GM19467 (cell line): ENCODE results near the gene PAPPA.

Source experiments
- ATAC-seq: cut with Tn5 transposase; IDR thresholded peaks from one replicate; pipeline ENCODE4 v1.9.1; 2021; ENCODE audit warnings: mild to moderate bottlenecking, moderate library complexity; ENCODE audit not compliant: unreplicated experiment

Gene PAPPA

DNA sequence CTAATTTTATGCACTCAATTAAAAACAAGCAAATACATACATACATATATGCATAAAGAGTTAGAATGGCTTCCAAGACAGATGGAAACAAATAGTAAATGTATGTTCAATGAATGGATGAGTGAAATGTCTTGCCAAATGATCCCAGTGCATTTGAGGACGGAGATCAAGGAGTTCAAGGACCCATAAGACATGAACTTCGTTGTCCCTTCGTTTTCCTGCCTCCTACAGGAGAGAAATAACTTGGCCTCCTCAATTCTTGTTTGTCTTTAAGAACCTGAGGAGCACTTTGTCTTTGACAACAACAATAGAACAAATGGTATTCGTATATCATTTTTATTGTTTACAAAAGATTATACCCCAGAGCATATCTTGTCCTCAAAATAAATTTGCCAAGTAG, 2.4 kb upstream of the PAPPA start:
- ATAC-seq = no peak

DNA sequence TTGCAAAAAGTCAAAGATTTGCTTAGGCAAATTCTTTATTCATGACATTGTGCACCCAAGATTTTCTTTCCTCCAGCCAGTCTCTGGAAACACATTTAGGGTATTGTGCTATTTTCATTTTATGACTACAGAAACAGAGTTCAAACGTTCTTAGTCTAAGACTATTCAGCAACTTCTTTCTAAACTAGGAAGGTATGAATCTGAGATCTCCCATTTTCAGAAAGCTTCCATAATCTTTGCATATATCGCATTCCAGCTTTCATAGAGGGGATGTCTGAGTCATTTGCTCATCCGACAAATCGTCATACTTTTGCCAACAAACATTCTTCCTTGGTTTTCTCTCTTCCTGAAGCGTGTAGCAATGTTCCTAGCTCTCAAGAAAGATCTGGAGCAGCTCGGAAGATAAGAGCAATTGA, 1.6 kb upstream of the PAPPA start:
- no peak for ATAC-seq

DNA sequence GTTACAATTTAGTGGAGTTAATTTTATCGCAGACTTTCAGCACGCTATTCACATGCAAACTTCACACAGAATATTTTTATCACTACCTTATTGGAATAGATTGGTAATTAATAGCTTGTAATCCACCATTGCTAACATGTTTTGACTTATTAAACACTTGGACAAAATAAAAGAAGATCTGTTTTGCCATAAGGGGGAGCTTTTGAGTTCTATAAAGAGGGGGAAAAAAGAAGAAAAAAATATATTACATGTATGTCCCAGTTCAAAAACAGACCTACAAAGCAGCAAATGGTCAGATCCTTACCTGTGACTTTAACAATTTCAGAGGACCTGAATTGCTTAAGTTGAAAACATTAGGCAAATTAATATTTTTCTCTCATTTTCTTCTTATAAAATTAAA, 1.2 kb upstream of the PAPPA start:
- no peak for ATAC-seq

DNA sequence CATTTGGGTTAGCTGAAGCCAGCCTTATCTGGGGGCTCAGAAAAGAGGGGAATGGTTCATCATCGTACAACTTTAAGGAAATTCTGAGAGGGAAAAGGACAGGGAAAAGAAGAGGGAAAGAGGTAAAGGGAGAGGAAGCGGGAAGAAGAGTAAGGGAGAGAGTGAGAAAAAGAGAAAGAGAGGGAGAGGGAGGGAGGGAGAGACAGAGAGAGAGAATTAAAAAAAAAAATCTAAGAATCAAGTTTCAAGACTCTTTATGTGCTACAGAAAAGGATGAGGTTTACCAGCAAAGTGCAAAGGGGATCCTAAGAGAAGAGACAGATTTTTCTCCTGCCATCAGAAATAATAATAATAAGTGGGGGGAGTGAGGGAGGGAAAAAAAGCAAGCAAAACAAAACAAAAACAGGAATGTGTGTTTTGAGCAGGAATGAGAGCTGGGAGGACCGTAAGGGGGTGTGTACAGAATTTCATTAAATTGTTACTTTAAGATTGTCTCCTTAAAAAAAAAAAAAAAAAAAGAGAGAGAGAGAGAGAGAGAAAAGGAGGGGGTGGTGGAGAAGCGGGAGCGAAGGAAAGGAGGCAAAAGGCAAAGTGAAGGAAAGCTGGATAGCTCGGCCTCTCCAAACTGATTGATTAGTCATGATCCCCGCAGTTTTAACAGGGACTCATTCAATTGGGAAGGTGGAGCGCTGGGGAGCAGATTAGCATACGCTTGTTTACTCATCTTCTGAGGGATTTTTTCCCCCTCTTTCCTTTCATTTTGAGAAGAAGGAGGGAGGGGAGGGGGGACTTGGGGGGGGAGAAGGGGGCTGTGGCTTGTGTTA, 438 bp upstream of the PAPPA start:
- no peak for ATAC-seq

DNA sequence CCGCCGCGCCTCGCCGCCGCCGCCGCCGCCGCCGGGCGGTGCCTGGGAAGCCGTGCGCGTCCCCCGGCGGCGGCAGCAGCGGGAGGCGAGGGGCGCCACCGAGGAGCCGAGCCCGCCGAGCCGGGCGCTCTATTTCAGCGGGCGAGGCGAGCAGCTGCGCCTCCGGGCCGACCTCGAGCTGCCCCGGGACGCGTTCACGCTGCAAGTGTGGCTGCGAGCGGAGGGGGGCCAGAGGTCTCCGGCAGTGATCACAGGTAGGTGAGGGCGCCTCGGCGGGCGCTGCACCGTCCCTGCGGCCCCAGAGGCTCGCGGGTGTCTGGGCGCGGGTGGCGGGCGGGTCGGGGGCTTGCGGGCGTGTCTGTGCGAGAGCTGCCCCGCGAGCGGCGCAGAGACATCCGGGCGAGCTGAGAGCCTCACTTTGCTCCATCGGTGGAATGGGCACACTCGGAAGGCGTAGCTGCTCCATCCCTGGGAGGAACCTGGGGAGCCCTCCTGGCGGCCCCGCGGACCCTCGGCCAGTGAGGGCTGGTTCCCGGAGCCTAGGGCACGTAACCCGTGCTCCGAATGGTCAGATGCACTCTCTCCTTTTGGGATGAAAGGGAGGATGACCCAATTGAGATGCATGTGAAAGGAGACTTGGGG, 864 bp downstream of the PAPPA start:
- ATAC-seq = no peak

DNA sequence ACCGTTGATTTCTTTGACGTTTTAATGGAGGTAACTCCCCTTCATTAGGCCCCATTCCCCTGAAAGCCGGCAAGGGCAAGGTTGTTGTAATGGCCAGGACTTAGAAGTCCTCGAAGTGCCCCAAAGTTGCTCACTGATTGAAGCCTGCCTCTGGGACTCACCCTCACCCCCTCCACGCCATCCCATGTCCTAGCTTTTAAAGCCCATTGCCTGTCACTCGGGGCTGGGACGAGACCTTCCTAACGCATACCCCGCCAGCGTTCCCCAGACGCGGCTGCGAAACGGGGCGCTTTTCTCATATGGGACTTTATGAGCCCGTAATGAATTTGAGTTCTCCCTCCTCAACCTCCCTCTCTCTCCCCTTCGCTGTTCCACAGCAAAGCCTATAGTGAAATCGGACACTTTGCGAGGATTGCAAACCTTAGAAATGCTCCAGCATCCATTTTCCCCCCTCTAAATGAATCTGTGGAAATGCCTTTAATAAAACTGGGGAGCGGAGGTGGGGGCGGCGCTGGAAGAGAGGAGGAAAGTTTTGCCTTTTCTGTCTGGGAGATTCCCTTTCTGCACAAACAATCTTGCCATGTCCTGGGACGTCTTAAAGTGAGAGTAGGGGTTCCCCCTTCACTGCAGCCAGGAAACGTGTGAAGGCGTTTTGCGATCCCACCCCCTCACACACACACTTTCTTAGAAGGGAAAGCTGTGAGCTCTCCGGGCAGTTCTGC, 1.5 kb downstream of the PAPPA start:
- ATAC-seq = no peak

DNA sequence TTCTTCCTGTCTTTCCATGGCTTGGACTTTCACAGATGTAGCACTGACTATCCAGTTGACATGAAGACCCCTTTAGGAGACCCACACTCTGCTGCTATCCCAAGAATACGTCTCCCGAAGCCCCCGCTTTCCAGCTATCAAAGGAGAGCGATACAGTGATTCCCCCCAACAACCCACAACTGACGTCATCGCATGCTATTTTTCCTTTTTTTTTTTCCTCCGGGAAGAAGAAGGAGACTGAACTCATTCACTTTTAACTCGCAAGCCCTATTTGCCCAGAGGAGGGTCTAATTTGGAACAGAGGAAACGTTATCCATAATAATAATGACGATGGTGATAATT, 2.1 kb downstream of the PAPPA start:
- ATAC-seq = no peak

DNA sequence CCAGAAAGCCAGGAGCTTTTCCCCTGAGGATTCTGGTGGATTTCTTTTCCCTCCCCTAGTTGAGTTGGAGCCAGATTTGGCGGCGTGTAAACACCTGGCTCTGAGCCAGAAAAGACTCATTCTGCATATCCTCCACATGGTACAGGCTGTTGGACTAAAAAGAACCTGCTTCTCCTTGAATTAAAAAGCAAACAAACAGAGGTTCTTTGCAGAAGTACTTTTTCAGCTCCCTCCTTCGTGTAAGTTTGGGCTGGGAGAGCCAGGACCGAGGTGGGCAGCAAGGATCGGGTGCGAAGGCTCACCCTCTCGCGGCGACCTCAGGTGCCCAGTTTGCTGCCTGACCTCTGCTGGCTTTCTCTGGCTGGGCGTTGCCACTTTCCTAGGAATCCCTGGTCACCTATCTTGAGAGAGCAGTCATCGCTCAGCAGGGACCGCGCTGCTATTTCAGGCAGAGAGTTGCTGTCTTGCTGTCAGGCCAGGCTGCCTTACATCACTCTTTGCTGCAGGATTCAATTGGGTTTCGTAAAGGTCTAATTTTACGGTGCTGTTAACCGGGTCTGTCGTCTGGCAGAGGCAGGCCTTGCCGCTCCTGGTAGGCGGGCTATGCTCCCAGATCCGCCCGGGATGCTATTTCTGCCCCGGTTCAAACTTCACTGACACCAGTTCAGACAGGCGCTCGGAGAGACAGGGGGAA, 3.2 kb downstream of the PAPPA start:
- ATAC-seq = no peak

DNA sequence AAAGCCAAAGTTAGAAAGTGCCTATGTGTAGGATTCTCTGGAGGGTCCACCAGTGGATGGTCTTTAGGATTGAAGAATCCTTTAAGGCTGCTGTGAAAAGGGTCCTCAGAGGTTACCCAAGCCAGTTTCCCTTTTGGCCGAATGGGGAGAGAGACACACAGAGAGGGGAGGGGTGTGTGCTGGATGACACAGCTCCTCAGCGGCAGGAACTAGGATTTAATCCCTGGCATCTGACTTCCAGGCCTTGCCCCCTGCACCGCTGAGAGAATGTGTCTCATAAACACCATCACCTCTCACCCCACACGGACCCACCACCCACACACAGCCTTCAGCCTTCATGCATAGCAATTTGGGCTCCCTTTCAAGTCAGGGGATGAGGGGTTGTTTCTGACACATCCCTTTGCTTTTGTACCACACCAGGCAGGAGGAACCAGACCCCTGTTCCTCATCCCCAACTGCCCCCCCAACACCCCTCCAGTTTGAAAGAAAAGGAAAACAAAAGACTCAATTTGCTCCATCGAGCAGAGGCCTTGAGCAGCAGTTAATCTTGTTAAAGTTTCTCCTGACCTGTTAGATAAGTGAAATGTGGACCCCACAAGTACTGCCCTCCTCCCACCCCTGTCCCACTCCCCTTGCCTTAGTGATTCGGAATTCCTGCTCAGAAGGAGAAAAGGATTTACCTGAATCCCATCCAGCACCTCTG, 4.0 kb downstream of the PAPPA start:
- no peak for ATAC-seq

DNA sequence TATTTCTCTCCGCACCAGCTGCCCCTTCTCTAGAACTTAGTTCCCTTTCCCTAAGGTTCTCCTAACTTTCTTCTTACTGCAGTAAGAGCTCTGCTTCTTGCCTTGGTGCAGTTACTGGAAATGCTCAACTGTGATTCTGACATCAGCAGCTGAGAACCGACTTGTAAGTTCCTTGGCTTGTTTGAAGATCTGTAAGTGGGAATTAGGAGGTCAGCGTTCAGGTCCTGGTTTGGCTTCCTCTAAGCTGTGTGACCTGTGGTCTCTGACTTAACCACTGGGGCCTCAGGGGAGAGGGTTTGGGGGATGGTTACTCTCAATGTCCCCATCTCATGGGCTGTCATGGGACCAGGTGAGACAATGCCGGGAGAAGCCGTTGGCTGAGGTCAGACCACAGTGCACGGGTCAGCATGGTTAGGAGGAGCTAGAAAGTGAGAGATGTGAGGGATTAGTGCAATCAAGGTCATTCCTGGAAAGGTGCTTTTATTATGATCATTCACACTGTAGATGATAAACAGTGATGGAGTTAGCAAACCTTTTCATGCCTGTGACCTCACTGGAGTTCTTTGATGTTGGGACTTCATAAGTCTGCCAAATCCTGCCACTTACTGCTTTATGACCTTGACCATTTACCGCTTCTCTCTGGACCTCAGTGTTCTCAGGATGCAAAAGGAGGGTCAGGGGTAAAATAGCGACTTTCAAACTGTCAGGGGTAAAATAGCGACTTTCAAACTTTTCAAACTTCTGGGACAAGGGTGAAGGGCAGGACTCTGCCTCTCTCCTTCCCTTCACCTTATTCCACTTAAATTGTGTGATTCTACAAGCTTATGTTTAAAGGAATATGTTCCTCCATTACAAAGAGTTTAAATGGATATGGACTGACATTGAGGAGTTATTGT, 7.3 kb downstream of the PAPPA start:
- no peak for ATAC-seq

DNA sequence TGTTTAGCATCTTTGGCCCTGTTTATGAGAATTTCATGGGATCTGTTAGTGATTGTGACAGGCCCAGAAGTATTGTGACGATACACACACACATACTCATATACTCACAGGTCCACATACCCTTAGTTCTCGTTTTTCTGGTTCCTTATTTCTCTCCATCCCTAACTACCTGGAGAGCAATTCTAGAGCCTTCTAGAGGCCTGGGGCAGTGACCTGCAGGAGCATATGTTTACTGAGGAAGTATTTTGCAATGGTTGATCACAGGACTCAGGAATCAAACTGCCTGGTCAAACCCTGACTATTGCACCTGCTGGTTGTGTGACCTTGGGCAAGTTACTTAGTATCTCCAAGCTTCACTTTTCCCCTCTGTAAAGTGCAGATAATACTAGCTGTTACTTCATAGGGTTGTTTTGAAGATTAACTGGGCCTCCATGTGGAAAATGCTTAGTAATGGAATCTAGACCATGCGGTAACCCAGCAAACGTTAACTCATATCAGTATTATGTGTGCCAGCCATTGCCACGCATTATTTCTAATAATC, 8.7 kb downstream of the PAPPA start:
- ATAC-seq = no peak

DNA sequence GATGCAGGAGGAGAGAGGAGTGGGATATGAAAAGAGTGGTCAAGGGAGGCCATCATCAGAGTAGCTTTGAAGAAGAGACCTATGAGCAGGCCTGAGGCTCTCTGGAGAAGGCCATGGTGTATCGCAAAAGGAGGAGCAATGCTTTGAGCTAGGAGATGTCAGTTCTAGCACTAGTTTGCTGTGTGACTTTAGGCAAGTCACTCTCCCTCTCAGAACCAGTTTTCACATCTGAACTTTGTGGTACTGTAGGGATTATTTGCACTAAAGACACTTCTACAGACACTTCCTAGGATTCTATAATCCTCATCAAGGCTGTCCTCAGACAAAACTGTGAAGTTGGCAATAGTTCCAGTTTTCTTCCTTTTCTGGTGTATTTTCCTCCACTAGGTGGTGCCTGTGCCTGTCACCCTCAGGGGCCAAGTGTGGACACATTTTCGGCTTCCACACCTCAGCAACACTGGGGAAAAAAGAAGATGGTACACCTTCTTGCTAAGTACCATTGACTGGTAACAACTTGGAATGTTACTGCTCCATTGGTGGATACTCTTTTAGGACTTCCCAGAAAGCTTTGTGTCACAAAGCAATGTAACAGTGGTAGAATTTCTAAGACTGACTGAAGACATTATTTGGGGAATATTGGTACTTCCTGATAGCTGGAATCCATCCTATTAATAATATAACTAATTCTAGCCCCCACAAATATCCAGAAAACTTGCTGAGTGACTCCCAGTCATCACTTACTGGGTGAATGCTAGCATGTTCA, 9.9 kb downstream of the PAPPA start:
- no peak for ATAC-seq

DNA sequence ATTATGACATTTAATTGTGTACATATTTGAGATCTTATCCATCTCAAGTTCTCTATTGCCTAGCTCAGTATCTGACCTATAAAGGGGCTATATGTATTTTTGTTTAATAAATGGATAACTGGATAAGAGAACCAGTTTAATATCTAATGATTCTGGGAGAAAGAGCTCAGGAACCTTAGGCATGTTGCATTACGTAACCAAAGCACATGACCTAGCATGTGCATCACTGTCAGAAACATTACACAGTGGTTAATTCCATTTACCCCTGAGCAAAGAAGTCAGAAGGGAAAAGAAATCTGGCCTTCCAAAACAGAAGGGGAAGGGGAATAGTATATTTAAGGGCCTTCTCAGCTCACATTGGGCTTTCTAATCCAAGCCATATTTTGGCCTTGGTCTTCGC, 12.3 kb downstream of the PAPPA start:
- no peak for ATAC-seq

DNA sequence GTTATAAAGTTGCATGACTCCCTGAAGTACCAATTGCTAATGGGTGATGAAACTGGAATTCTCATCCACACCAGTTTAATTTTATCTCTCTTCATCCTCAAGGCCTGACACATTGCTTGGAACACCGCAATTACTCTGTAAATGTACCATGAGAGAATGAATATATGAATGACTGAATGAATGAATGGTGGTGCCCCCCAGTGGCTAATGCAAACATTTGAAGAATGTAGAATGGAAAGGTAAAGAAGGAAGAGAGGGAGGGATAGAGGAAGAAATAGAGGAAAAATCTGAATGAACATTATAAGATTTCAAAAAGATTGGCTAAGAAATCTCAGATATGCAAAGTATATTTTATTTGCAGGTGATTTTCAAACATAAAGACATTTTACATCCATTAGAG, 13.1 kb downstream of the PAPPA start:
- ATAC-seq = no peak

DNA sequence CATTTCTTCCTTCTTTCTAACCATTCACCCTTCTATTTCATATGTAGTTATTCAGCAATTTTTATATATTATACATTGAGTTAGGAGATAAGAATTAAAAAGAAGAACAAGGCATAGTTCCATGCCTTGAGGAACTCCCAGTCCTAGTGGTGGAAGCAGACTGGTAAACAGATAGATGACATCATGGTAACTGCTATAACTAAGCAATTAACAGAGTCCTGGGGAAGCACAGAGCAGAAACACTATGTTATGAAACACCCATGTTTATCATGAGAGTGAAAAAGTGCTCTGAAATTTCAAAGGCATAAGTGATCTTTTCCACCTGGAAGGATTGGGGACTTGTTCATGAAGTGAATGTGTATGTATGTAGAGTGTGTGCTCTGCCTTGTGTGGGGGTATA, 14.6 kb downstream of the PAPPA start:
- no peak for ATAC-seq

DNA sequence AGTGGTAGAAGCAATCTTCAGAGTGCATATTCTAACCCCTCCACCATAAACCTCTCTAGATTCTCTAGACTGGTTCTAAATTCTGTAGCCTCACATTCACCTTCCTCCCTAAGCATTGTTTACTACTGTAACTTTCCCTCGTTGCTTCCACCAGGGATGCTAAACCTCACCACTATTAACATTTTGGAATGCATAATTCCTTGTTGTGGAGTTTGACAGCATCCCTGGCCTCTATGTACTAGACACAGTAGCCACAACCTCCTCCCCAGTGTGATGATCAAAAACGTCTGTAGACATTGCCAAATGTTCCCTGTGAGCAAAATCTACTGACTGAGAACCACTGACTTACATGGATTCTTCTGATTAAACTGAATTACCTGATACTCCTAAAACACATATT, 18.6 kb downstream of the PAPPA start:
- no peak for ATAC-seq

DNA sequence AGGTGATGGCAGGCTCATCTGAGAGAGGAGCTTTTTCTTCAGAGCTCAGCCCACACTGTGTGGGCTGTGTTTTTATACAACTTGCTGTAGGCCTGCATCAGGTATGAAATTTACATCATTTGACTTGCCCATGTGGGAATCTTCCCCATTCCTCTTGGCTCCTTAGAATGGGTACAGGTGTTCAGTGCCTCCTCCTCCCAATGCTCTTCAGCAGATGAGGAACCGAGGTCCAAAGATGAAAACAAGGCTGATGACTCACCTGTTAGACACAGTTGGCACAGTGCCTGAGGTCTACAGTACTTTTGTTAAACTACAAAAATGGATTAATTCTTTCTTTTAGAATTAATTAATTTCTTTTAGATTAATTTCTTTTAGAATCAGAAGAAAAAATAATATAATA, 20.8 kb downstream of the PAPPA start:
- ATAC-seq = no peak

DNA sequence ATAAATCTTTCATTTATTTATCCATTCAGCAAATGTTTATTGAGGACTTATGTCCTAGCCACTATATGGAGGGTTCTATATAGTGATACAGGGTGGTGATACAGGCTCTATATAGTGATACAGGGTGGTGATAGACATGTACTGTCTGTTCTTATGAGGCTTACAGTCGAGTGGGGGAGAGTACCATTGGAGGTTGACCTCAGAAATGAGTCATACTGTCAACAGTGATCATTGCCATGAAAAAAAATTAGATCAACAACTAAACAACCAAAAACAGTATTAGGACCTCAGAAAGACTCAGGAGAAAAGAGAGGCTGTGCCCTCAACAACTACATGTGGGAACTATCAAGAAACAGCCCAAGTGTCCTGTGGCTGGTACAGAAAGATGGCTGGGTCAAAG, 22.0 kb downstream of the PAPPA start:
- ATAC-seq = no peak
